GM12878 (cell line): ENCODE results near the gene OR2V1. TPM values are rescaled to one million over a fixed set of nuclear protein-coding genes. Genes with fewer than 3 reads are reported as not detected.

Experiments
- ASH2L ChIP-seq: fragments of 300-600, 200-600 bp; sonication (generic); IDR thresholded peaks from 2 replicates; pipeline ENCODE4 v1.6.1; 2017; ENCODE audit warnings: low read depth, mild to moderate bottlenecking, borderline replicate concordance
- ATF3 ChIP-seq: IDR thresholded peaks from 2 replicates; pipeline ENCODE4 v1.6.1; 2011; ENCODE audit warnings: low read depth, mild to moderate bottlenecking, low read length, moderate library complexity, borderline replicate concordance; ENCODE audit errors: extremely low read depth
- BCL11A ChIP-seq: IDR thresholded peaks from 2 replicates; pipeline ENCODE4 v1.6.1; 2011; ENCODE audit warnings: low read depth, low read length
- CEBPZ ChIP-seq: fragments of 150-350 bp; IDR thresholded peaks from 2 replicates; pipeline ENCODE4 v1.6.1; 2016; ENCODE audit warnings: low read depth, low read length
- CHD1 ChIP-seq: IDR thresholded peaks from 2 replicates; pipeline ENCODE4 v1.6.1; 2012; ENCODE audit warnings: low read depth, low read length, improper control_type of control experiment
- CTCF ChIP-seq, 3 experiments: IDR thresholded peaks in 2 of 3; conservative IDR thresholded peaks in 1 of 3; 2 replicates each; pipeline ENCODE4 v1.5.1; 2011; ENCODE audit warnings: low read depth in 3 of 3, low read length in 3 of 3, mild to moderate bottlenecking in 3 of 3, control low read depth in 2 of 3, moderate library complexity in 2 of 3, inconsistent platforms in 1 of 3, mixed read lengths in 1 of 3; ENCODE audit not compliant: control insufficient read depth in 2 of 3, insufficient read depth in 1 of 3; ENCODE audit errors: extremely low read depth in 1 of 3
- EED ChIP-seq: sonication (generic); IDR thresholded peaks from 2 replicates; pipeline ENCODE4 v1.6.1; 2016; ENCODE audit warnings: antibody characterized with exemption, low read depth
- EP300 ChIP-seq, 2 experiments: fragments of 150-350 bp in 1 of 2; IDR thresholded peaks; 2 replicates each; pipeline ENCODE4 v1.6.1; 2011 to 2012; ENCODE audit warnings: low read depth in 2 of 2, low read length in 2 of 2, borderline replicate concordance in 1 of 2, improper control_type of control experiment in 1 of 2, inconsistent platforms in 1 of 2; ENCODE audit not compliant: control insufficient read depth in 1 of 2
- ETV6 ChIP-seq, 2 experiments: fragments of 450-650 bp in 1 of 2; IDR thresholded peaks in 1 of 2; conservative IDR thresholded peaks in 1 of 2; 2 replicates each; pipeline ENCODE4 v1.6.1; 2014; ENCODE audit warnings: antibody characterized with exemption in 1 of 2, borderline replicate concordance in 1 of 2, low read depth in 1 of 2, mild to moderate bottlenecking in 1 of 2, moderate library complexity in 1 of 2
- FOXK2 ChIP-seq: fragments of 450-650 bp; IDR thresholded peaks from 2 replicates; pipeline ENCODE4 v1.6.1; 2017; ENCODE audit warnings: mild to moderate bottlenecking, moderate library complexity
- HDAC2 ChIP-seq: fragments of 200-600 bp; sonication (generic); IDR thresholded peaks from 2 replicates; pipeline ENCODE4 v1.6.1; 2017
- IRF4 ChIP-seq: IDR thresholded peaks from 2 replicates; pipeline ENCODE4 v1.6.1; 2011; ENCODE audit warnings: low read depth, low read length
- KAT2A ChIP-seq: conservative IDR thresholded peaks from 2 replicates; pipeline ENCODE4 v1.6.1; 2011; ENCODE audit warnings: low read depth, low read length; ENCODE audit not compliant: control insufficient read depth
- NFYA ChIP-seq: IDR thresholded peaks from 2 replicates; pipeline ENCODE4 v1.6.1; 2011; ENCODE audit warnings: low read depth, mild to moderate bottlenecking, low read length, improper control_type of control experiment, borderline replicate concordance
- RAD51 ChIP-seq: fragments of 450-650 bp; IDR thresholded peaks from 2 replicates; pipeline ENCODE4 v1.6.1; 2016; ENCODE audit warnings: moderate library complexity, mild to moderate bottlenecking, inconsistent platforms
- SKIL ChIP-seq: fragments of 450-650 bp; IDR thresholded peaks from 2 replicates; pipeline ENCODE4 v1.6.1; 2017; ENCODE audit warnings: mild to moderate bottlenecking, low read depth, inconsistent platforms; ENCODE audit not compliant: poor library complexity, severe bottlenecking
- SP1 ChIP-seq: IDR thresholded peaks from one replicate; pipeline ENCODE4 v1.6.1; 2011; ENCODE audit warnings: low read depth, low read length
- SRF ChIP-seq, 2 experiments: IDR thresholded peaks; 2 replicates each; pipeline ENCODE4 v1.6.1; 2011; ENCODE audit warnings: low read depth in 2 of 2, low read length in 2 of 2, mild to moderate bottlenecking in 1 of 2, moderate library complexity in 1 of 2
- ZBTB4 ChIP-seq: fragments of 450-650 bp; formaldehyde crosslinking; IDR thresholded peaks from 2 replicates; pipeline ENCODE4 v1.4.0; 2022; ENCODE audit warnings: mild to moderate bottlenecking, moderate library complexity
- polyA plus RNA-seq, 11 experiments: library from polyadenylated mRNA; depleted of rRNA in 4 of 11; unstranded in 6 of 11; stranded (reverse) in 5 of 11; fragments of >200 nt; fragmentation: Nextera tagmentation in 4 of 11; fragmentation: Illumina TruSeq in 1 of 11; extraction: Ambion mirVana in 4 of 11; extraction: Trizol in 1 of 11; gene quantifications; 1 replicate in 1 of 11; 2 replicates in 10 of 11; pipeline versions ENCODE4 v1.2.1 to v1.2.3, GENCODE V29; 2011 to 2016; ENCODE audit warnings: inconsistent platforms in 2 of 11, missing spikeins in 2 of 11, low read depth in 1 of 11
- total RNA-seq, 4 experiments: library from RNA; depleted of rRNA in 3 of 4; stranded (reverse); fragments of >200 nt in 3 of 4; fragmentation: Illumina TruSeq in 1 of 4; extraction: Trizol in 1 of 4; gene quantifications; 2 replicates each; pipeline versions ENCODE4 v1.2.1 to v1.2.3, GENCODE V29; 2013 to 2021

The OR2V1 gene
- total and polyA plus RNA-seq, 10 of the 15 experiments (the other 5 are each of a cell fraction or from before 2014, with no cell fraction given), result 0.20 to 4.4 TPM; not detected in 8

- TF ChIP-seq SP1, result no peak
- TF ChIP-seq KAT2A, result no peak
- TF ChIP-seq IRF4, result no peak
- TF ChIP-seq EP300 (IDR thresholded peaks at IDR 0.05; ENCODE audit: borderline replicate concordance in 1 of 2, control insufficient read depth in 1 of 2, low read depth in 2 of 2, low read length in 2 of 2), result 0 out of 4 replicates have a peak, but pooled peaks of 1 of the 2 experiments have one; percentile 28
- TF ChIP-seq SRF (IDR thresholded peaks at IDR 0.05; ENCODE audit: low read depth in 2 of 2, low read length in 2 of 2), result no peak
- TF ChIP-seq NFYA, result no peak
- TF ChIP-seq CHD1, result no peak
- TF ChIP-seq ETV6 (conservative IDR thresholded peaks at IDR 0.05 in 1 of 2, IDR thresholded peaks at IDR 0.05 in 1 of 2; ENCODE audit: borderline replicate concordance in 1 of 2, low read depth in 1 of 2), result no peak; a peak in 1 of 4 replicates
- no peak for TF ChIP-seq ATF3
- TF ChIP-seq ASH2L, result no peak
- TF ChIP-seq SKIL, result no peak
- TF ChIP-seq RAD51, result no peak
- no peak for TF ChIP-seq CEBPZ
- TF ChIP-seq EED, result no peak
- TF ChIP-seq HDAC2, result no peak
- no peak for TF ChIP-seq FOXK2
- no peak for TF ChIP-seq BCL11A
- TF ChIP-seq CTCF (IDR thresholded peaks at IDR 0.05 in 2 of 3, conservative IDR thresholded peaks at IDR 0.05 in 1 of 3; ENCODE audit: control insufficient read depth in 2 of 3, extremely low read depth in 1 of 3, insufficient read depth in 1 of 3, low read depth in 3 of 3, low read length in 3 of 3), result peak; percentile 24 to 28 (median 27); a peak in 4 of 6 replicates
- TF ChIP-seq ZBTB4 (CRISPR knock-in tag), result no peak
Measured at GRCh38 chr5:181173027-181173419, 42.1 kb upstream of the OR2V1 start (continued).
